Activated CD8-positive, alpha-beta T cell treated with anti-CD3 and anti-CD28 coated beads, Interleukin-2, amount 10 ng/mL, durations not matched to agents 7 days and 5 days (primary cell): ENCODE results near the gene RGS19. TPM values are rescaled to one million over a fixed set of nuclear protein-coding genes. Genes with fewer than 3 reads are reported as not detected.

Experiments used
- ATAC-seq: fragments of 150-1000 bp; cut with Tn5 transposase; one replicate; pipeline ENCODE4 v1.10.0; 2021; ENCODE audit warnings: moderate library complexity
- CTCF ChIA-PET: fragments of 350-600 bp; sonication (Branson Sonifier 250); formaldehyde crosslinking; loops from one replicate; lab custom pipeline; 2021; ENCODE audit warnings: antibody characterized with exemption; lab: Charles Lee
- POLR2A ChIA-PET: fragments of 350-600 bp; sonication (Branson Sonifier 250); formaldehyde crosslinking; loops from one replicate; lab custom pipeline; 2021; ENCODE audit warnings: antibody characterized with exemption; lab: Charles Lee
- DNase-seq: peaks from one replicate; pipeline ENCODE4 v3.0.0-alpha.2; 2020
- H3K27ac Mint-ChIP-seq: one replicate; pipeline ENCODE4 v1.8.0; 2021; ENCODE audit warnings: mild to moderate bottlenecking, mixed read lengths
- H3K27me3 Mint-ChIP-seq: one replicate; pipeline ENCODE4 v1.8.0; 2021; ENCODE audit warnings: low read depth, mixed read lengths
- H3K36me3 Mint-ChIP-seq: one replicate; pipeline ENCODE4 v1.8.0; 2021; ENCODE audit warnings: low read depth, mixed read lengths
- H3K4me1 Mint-ChIP-seq: one replicate; pipeline ENCODE4 v1.8.0; 2021; ENCODE audit warnings: low read depth, mixed read lengths
- H3K4me3 Mint-ChIP-seq: one replicate; pipeline ENCODE4 v1.8.0; 2021; ENCODE audit warnings: mild to moderate bottlenecking, mixed read lengths
- H3K9me3 Mint-ChIP-seq: one replicate; pipeline ENCODE4 v1.8.0; 2022; ENCODE audit warnings: mixed read lengths; ENCODE audit not compliant: insufficient read depth
- total RNA-seq, 2 experiments: library from RNA; stranded (reverse); gene quantifications; one replicate each; pipeline ENCODE4 v1.2.3, GENCODE V29; 2021

The RGS19 gene
- total RNA-seq, 2 experiments from 2014 or later, result 130 to 135 TPM

GRCh38 chr20:64099880-64100565, 20.7 kb upstream of the RGS19 start:
- POLR2A ChIA-PET, result no interaction called here
- Mint-ChIP-seq H3K4me1 (peaks cover 20% of the 10 kb centered on the region), H3K27me3 (peaks cover 21% of the 10 kb centered on the region), H3K9me3 (no peaks in the 10 kb centered on the region), H3K4me3 (no peak overlapping the region), H3K27ac (no peak overlapping the region), H3K36me3 (no peaks in the 10 kb centered on the region)
- ATAC-seq, result peak; percentile 17
- no peak for DNase-seq
- CTCF ChIA-PET, result interaction anchor here (1.0 to 1.3 kb wide), 3 partner anchors 16 to 22 kb away, joined by 3 to 5 read pairs (median 4); partner anchors contain the start of gene LKAAEAR1

GRCh38 chr20:64099086-64099786, 19.9 kb upstream of the RGS19 start:
- Mint-ChIP-seq H3K27ac (no peak overlapping the region), H3K36me3 (no peaks in the 10 kb centered on the region), H3K4me3 (no peak overlapping the region), H3K4me1 (peaks cover 20% of the 10 kb centered on the region), H3K9me3 (no peaks in the 10 kb centered on the region), H3K27me3 (peaks cover 21% of the 10 kb centered on the region)
- CTCF ChIA-PET, result interaction anchor here (1.2 to 1.3 kb wide), 2 partner anchors 15 to 21 kb away, joined by 3 to 5 read pairs; partner anchors contain the start of gene LKAAEAR1
- ATAC-seq (no peak), DNase-seq (no peak)
- POLR2A ChIA-PET, result interaction anchor here (1.1 kb wide), 1 partner anchor 33 kb away, joined by 3 read pairs; no protein-coding TSS in a partner anchor

GRCh38 chr20:64098471-64099013, 19.2 kb upstream of the RGS19 start:
- peaks cover 17% of the 10 kb centered on the region for H3K27me3 Mint-ChIP-seq
- H3K27ac Mint-ChIP-seq, result no peak overlapping the region
- ChIA-PET POLR2A (interaction anchor here (1.1 kb wide), 1 partner anchor 32 kb away, joined by 3 read pairs; no protein-coding TSS in a partner anchor), CTCF (interaction anchor here (1.3 kb wide), 1 partner anchor 14 kb away, joined by 5 read pairs; the partner anchor contains the start of gene LKAAEAR1)
- H3K4me3 Mint-ChIP-seq, result no peak overlapping the region
- peaks cover 20% of the 10 kb centered on the region for H3K4me1 Mint-ChIP-seq
- no peaks in the 10 kb centered on the region for H3K9me3 Mint-ChIP-seq
- no peak for DNase-seq
- no peaks in the 10 kb centered on the region for H3K36me3 Mint-ChIP-seq
- no peak for ATAC-seq

- H3K4me1 Mint-ChIP-seq, result peaks cover 16% of the 10 kb centered on the region
- H3K9me3 Mint-ChIP-seq, result no peaks in the 10 kb centered on the region
- no peak overlapping the region for H3K27ac Mint-ChIP-seq
- ATAC-seq (no peak), DNase-seq (no peak)
- POLR2A ChIA-PET, result no interaction called here
- H3K4me3 Mint-ChIP-seq, result no peak overlapping the region
- peaks cover 8% of the 10 kb centered on the region for H3K27me3 Mint-ChIP-seq
- CTCF ChIA-PET, result no interaction called here
- no peaks in the 10 kb centered on the region for H3K36me3 Mint-ChIP-seq
Measured at GRCh38 chr20:64096535-64096934, 17.2 kb upstream of the RGS19 start.

GRCh38 chr20:64095927-64096326, 16.6 kb upstream of the RGS19 start:
- no peaks in the 10 kb centered on the region for H3K9me3 Mint-ChIP-seq
- ATAC-seq (peak; percentile 17), DNase-seq (no peak)
- POLR2A ChIA-PET, result no interaction called here
- H3K27ac Mint-ChIP-seq, result no peak overlapping the region
- CTCF ChIA-PET, result no interaction called here
- H3K36me3 Mint-ChIP-seq, result no peaks in the 10 kb centered on the region
- no peak overlapping the region for H3K4me3 Mint-ChIP-seq
- H3K27me3 Mint-ChIP-seq, result peaks cover 2% of the 10 kb centered on the region
- peaks cover 10% of the 10 kb centered on the region for H3K4me1 Mint-ChIP-seq

- H3K4me3 Mint-ChIP-seq, result no peak overlapping the region
- H3K9me3 Mint-ChIP-seq, result no peaks in the 10 kb centered on the region
- H3K27ac Mint-ChIP-seq, result no peak overlapping the region
- DNase-seq (no peak), ATAC-seq (peak; percentile 13)
- no peaks in the 10 kb centered on the region for H3K36me3 Mint-ChIP-seq
- no peaks in the 10 kb centered on the region for H3K27me3 Mint-ChIP-seq
- peaks cover 5% of the 10 kb centered on the region for H3K4me1 Mint-ChIP-seq
- CTCF ChIA-PET, result no interaction called here
- POLR2A ChIA-PET, result no interaction called here
Measured at GRCh38 chr20:64095455-64095854, 16.1 kb upstream of the RGS19 start.

GRCh38 chr20:64093013-64093503, 13.7 kb upstream of the RGS19 start:
- DNase-seq, result no peak
- CTCF ChIA-PET, result no interaction called here
- H3K9me3 Mint-ChIP-seq, result no peaks in the 10 kb centered on the region
- POLR2A ChIA-PET, result no interaction called here
- ATAC-seq, result no peak
- no peak overlapping the region for H3K27ac Mint-ChIP-seq
- H3K36me3 Mint-ChIP-seq, result no peaks in the 10 kb centered on the region
- no peak overlapping the region for H3K4me3 Mint-ChIP-seq
- H3K4me1 Mint-ChIP-seq, result no peaks in the 10 kb centered on the region
- peaks cover 8% of the 10 kb centered on the region for H3K27me3 Mint-ChIP-seq

- Mint-ChIP-seq H3K9me3 (no peaks in the 10 kb centered on the region), H3K4me1 (no peaks in the 10 kb centered on the region), H3K4me3 (no peak overlapping the region), H3K27ac (no peak overlapping the region), H3K27me3 (peaks cover 8% of the 10 kb centered on the region), H3K36me3 (no peaks in the 10 kb centered on the region)
- peak; percentile 24 for ATAC-seq
- POLR2A ChIA-PET, result no interaction called here
- DNase-seq, result no peak
- CTCF ChIA-PET, result no interaction called here
Measured at GRCh38 chr20:64092258-64093012, 13.1 kb upstream of the RGS19 start.

GRCh38 chr20:64091770-64092169, 12.5 kb upstream of the RGS19 start:
- H3K36me3 Mint-ChIP-seq, result no peaks in the 10 kb centered on the region
- DNase-seq (no peak), ATAC-seq (no peak)
- CTCF ChIA-PET, result no interaction called here
- no peak overlapping the region for H3K27ac Mint-ChIP-seq
- H3K9me3 Mint-ChIP-seq, result no peaks in the 10 kb centered on the region
- H3K4me1 Mint-ChIP-seq, result no peaks in the 10 kb centered on the region
- H3K4me3 Mint-ChIP-seq, result no peak overlapping the region
- POLR2A ChIA-PET, result interaction anchor here (1.0 kb wide), 1 partner anchor 14 kb away, joined by 3 read pairs; no protein-coding TSS in a partner anchor
- H3K27me3 Mint-ChIP-seq, result peaks cover 8% of the 10 kb centered on the region

- H3K4me1 Mint-ChIP-seq, result no peaks in the 10 kb centered on the region
- ChIA-PET POLR2A (interaction anchor here (1.0 kb wide), 1 partner anchor 15 kb away, joined by 3 read pairs; no protein-coding TSS in a partner anchor), CTCF (no interaction called here)
- ATAC-seq, result no peak
- no peak overlapping the region for H3K27ac Mint-ChIP-seq
- H3K27me3 Mint-ChIP-seq, result peaks cover 9% of the 10 kb centered on the region
- no peaks in the 10 kb centered on the region for H3K36me3 Mint-ChIP-seq
- DNase-seq, result no peak
- no peaks in the 10 kb centered on the region for H3K9me3 Mint-ChIP-seq
- no peak overlapping the region for H3K4me3 Mint-ChIP-seq
Measured at GRCh38 chr20:64091340-64091739, 12.0 kb upstream of the RGS19 start.

- Mint-ChIP-seq H3K4me3 (no peak overlapping the region), H3K27me3 (peaks cover 19% of the 10 kb centered on the region), H3K4me1 (no peaks in the 10 kb centered on the region), H3K36me3 (no peaks in the 10 kb centered on the region), H3K27ac (no peak overlapping the region), H3K9me3 (no peaks in the 10 kb centered on the region)
- ATAC-seq, result no peak
- ChIA-PET CTCF (no interaction called here), POLR2A (no interaction called here)
- DNase-seq, result no peak
Measured at GRCh38 chr20:64090165-64090564, 10.8 kb upstream of the RGS19 start.
